Astrocyte (in vitro differentiated cells and primary cell): ENCODE measurements around the gene HTR4. TPM values are rescaled to one million over a fixed set of nuclear protein-coding genes. Genes with fewer than 3 reads are reported as not detected.

ENCODE experiments used
- DNase-seq: peaks from one replicate; pipeline ENCODE4 v3.0.0-alpha.2; 2010; ENCODE audit warnings: low read depth
- FAIRE-seq: peaks from 2 replicates; lab custom pipeline; 2011; peaks lifted over from hg19 to GRCh38; lab: Jason Lieb, UNC
- H2AFZ ChIP-seq: 2 replicates; pipeline ENCODE4 v1.6.0; 2012; ENCODE audit warnings: low read depth, low read length, inconsistent platforms
- H3K27ac ChIP-seq: 2 replicates; pipeline ENCODE4 v1.5.1; 2011; ENCODE audit warnings: low read depth, low read length, inconsistent platforms
- H3K27me3 ChIP-seq: 2 replicates; pipeline ENCODE4 v1.6.0; 2011; ENCODE audit warnings: low read length, inconsistent platforms; ENCODE audit not compliant: insufficient read depth
- H3K36me3 ChIP-seq: 2 replicates; pipeline ENCODE4 v1.5.1; 2011; ENCODE audit warnings: low read length, inconsistent platforms; ENCODE audit not compliant: insufficient read depth
- H3K4me1 ChIP-seq: 2 replicates; pipeline ENCODE4 v1.5.1; 2011; ENCODE audit warnings: low read length, inconsistent platforms; ENCODE audit not compliant: insufficient read depth
- H3K4me2 ChIP-seq: 2 replicates; pipeline ENCODE4 v1.6.0; 2012; ENCODE audit warnings: low read length, inconsistent platforms
- H3K4me3 ChIP-seq: 2 replicates; pipeline ENCODE4 v1.5.1; 2011; ENCODE audit warnings: low read depth, mild to moderate bottlenecking, low read length, inconsistent platforms; ENCODE audit not compliant: insufficient read depth
- H3K79me2 ChIP-seq: 2 replicates; pipeline ENCODE4 v1.6.0; 2012; ENCODE audit warnings: mild to moderate bottlenecking, low read length, inconsistent platforms; ENCODE audit not compliant: insufficient read depth
- H3K9ac ChIP-seq: 2 replicates; pipeline ENCODE4 v1.6.0; 2012; ENCODE audit warnings: mild to moderate bottlenecking, low read length, inconsistent platforms
- H3K9me3 ChIP-seq: 2 replicates; pipeline ENCODE4 v1.5.1; 2012; ENCODE audit warnings: low read depth, mild to moderate bottlenecking, low read length, inconsistent platforms; ENCODE audit not compliant: insufficient read depth
- H4K20me1 ChIP-seq: 2 replicates; pipeline ENCODE4 v1.6.0; 2012; ENCODE audit warnings: low read length, inconsistent platforms; ENCODE audit not compliant: insufficient read depth
- H3K27ac Mint-ChIP-seq: one replicate; pipeline ENCODE4 v1.8.0; 2021; ENCODE audit warnings: mild to moderate bottlenecking, mixed read lengths; ENCODE audit not compliant: unreplicated experiment
- H3K27me3 Mint-ChIP-seq: one replicate; pipeline ENCODE4 v1.8.0; 2021; ENCODE audit warnings: low read depth, mixed read lengths; ENCODE audit not compliant: unreplicated experiment
- H3K36me3 Mint-ChIP-seq: one replicate; pipeline ENCODE4 v1.8.0; 2021; ENCODE audit warnings: low read depth, mixed read lengths; ENCODE audit not compliant: unreplicated experiment
- H3K4me1 Mint-ChIP-seq: one replicate; pipeline ENCODE4 v1.8.0; 2021; ENCODE audit warnings: low read depth, mixed read lengths; ENCODE audit not compliant: unreplicated experiment
- H3K4me3 Mint-ChIP-seq: one replicate; pipeline ENCODE4 v1.8.0; 2021; ENCODE audit warnings: mild to moderate bottlenecking, moderate library complexity, mixed read lengths; ENCODE audit not compliant: unreplicated experiment
- H3K9me3 Mint-ChIP-seq: one replicate; pipeline ENCODE4 v1.8.0; 2021; ENCODE audit warnings: mild to moderate bottlenecking, mixed read lengths; ENCODE audit not compliant: unreplicated experiment
- CTCF ChIP-seq: IDR thresholded peaks from 2 replicates; pipeline ENCODE4 v1.5.1; 2011; ENCODE audit warnings: low read depth, mild to moderate bottlenecking, inconsistent platforms, low read length, moderate library complexity; ENCODE audit not compliant: insufficient read depth
- EZH2 ChIP-seq: IDR thresholded peaks from 2 replicates; pipeline ENCODE4 v1.6.1; 2012; ENCODE audit warnings: mild to moderate bottlenecking, low read length, inconsistent platforms; ENCODE audit not compliant: insufficient read depth
- total RNA-seq: library from RNA; stranded (reverse); gene quantifications from 2 replicates; pipeline ENCODE4 v1.2.1, GENCODE V29; 2021

The HTR4 gene
- total RNA-seq, 1 donor from 2014 or later = not detected

DNA sequence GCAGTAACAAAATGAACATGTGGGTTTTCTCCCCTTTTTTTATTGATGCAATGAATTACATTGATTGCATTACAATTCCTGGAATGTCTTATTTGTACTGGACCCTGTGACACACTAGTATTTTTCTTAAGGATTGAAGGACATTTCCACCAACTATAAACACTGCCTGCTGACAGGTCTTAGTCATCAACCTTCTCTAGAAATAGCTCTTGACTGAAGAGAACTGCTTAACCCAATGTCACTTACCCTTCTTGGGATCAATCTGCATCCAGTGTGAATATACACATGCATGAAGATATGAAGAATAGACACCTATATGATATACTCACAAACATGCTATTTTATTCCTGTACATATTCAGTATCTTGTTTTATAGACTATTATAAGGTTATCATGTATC lies 140.0 kb downstream of the HTR4 start:
- no peak overlapping the region for H3K4me2 ChIP-seq
- H3K9me3 Mint-ChIP-seq = no peaks in the 10 kb centered on the region
- H3K4me1 ChIP-seq = no peaks in the 10 kb centered on the region
- H3K4me3 ChIP-seq = no peak overlapping the region
- H3K4me1 Mint-ChIP-seq = peaks cover 4% of the 10 kb centered on the region
- H3K4me3 Mint-ChIP-seq = no peak overlapping the region
- FAIRE-seq (no peak), DNase-seq (no peak)
- TF ChIP-seq EZH2 = no peak
- no peak for TF ChIP-seq CTCF
- no peak overlapping the region for H3K27ac Mint-ChIP-seq
- H3K27me3 Mint-ChIP-seq = no peaks in the 10 kb centered on the region
- H3K36me3 Mint-ChIP-seq = no peaks in the 10 kb centered on the region
- no peaks in the 10 kb centered on the region for H3K79me2 ChIP-seq
- no peaks in the 10 kb centered on the region for H4K20me1 ChIP-seq
- H3K27ac ChIP-seq = no peak overlapping the region
- H3K9me3 ChIP-seq = no peaks in the 10 kb centered on the region
- H3K36me3 ChIP-seq = no peaks in the 10 kb centered on the region
- H3K27me3 ChIP-seq = no peaks in the 10 kb centered on the region
- no peak overlapping the region for H2AFZ ChIP-seq
- no peak overlapping the region for H3K9ac ChIP-seq

DNA sequence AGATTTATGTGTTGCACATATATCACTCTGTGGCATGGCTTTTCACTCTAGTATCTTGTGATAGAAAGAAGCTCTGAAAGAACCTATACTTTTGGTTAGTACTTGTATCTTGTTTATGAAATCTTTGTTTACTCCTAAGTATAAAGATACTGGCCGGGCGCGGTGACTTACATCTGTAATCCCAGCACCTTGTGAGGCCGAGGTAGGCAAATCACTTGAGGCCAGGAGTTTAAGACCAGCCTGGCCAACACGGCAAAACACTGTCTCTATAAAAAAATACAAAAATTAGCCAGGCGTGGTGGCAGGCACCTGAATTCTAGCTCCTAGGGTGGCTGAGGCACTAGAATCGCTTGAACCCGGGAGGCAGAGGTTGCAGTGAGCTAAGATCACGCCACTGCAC lies 141.8 kb downstream of the HTR4 start:
- H3K27me3 Mint-ChIP-seq = no peaks in the 10 kb centered on the region
- Histone ChIP-seq H3K4me1 (no peaks in the 10 kb centered on the region), H3K4me2 (no peak overlapping the region), H3K9me3 (no peaks in the 10 kb centered on the region), H4K20me1 (no peaks in the 10 kb centered on the region), H3K9ac (no peak overlapping the region), H3K36me3 (no peaks in the 10 kb centered on the region), H3K27me3 (no peaks in the 10 kb centered on the region), H3K79me2 (no peaks in the 10 kb centered on the region), H3K4me3 (no peak overlapping the region), H3K27ac (no peak overlapping the region), H2AFZ (no peak overlapping the region)
- TF ChIP-seq CTCF = no peak
- TF ChIP-seq EZH2 = no peak
- H3K36me3 Mint-ChIP-seq = no peaks in the 10 kb centered on the region
- no peak for FAIRE-seq
- H3K4me1 Mint-ChIP-seq = peaks cover 4% of the 10 kb centered on the region
- no peak for DNase-seq
- H3K4me3 Mint-ChIP-seq = no peak overlapping the region
- no peaks in the 10 kb centered on the region for H3K9me3 Mint-ChIP-seq
- no peak overlapping the region for H3K27ac Mint-ChIP-seq

GRCh38 chr5:148511810-148512347 lies 142.4 kb downstream of the HTR4 start:
- Histone ChIP-seq H3K9ac (no peak overlapping the region), H3K27ac (no peak overlapping the region), H3K9me3 (no peaks in the 10 kb centered on the region), H3K79me2 (no peaks in the 10 kb centered on the region), H3K4me3 (no peak overlapping the region), H3K4me2 (no peak overlapping the region), H3K4me1 (no peaks in the 10 kb centered on the region), H3K36me3 (no peaks in the 10 kb centered on the region), H2AFZ (no peak overlapping the region), H3K27me3 (no peaks in the 10 kb centered on the region), H4K20me1 (no peaks in the 10 kb centered on the region)
- no peak for FAIRE-seq
- Mint-ChIP-seq H3K27ac (no peak overlapping the region), H3K27me3 (no peaks in the 10 kb centered on the region), H3K4me3 (no peak overlapping the region), H3K4me1 (peaks cover 4% of the 10 kb centered on the region), H3K9me3 (no peaks in the 10 kb centered on the region), H3K36me3 (no peaks in the 10 kb centered on the region)
- TF ChIP-seq CTCF = no peak
- TF ChIP-seq EZH2 = no peak
- no peak for DNase-seq
